ENCODE data around the gene CA10.

GRCh38 chr17:51741458-51741857 is 417.1 kb downstream of the CA10 start:
- no peak for TF ChIP-seq CTCF (IDR thresholded peaks at IDR 0.05)
- no peak for TF ChIP-seq POLR2A (IDR thresholded peaks at IDR 0.05)
- no peak for TF ChIP-seq POLR2AphosphoS5 (IDR thresholded peaks at IDR 0.05)
